HG03139 (cell line): ENCODE results near the gene GRAP2.

ENCODE experiments used
- ATAC-seq: cut with Tn5 transposase; IDR thresholded peaks from one replicate; pipeline ENCODE4 v1.9.1; 2021; ENCODE audit not compliant: unreplicated experiment

The GRAP2 gene

DNA sequence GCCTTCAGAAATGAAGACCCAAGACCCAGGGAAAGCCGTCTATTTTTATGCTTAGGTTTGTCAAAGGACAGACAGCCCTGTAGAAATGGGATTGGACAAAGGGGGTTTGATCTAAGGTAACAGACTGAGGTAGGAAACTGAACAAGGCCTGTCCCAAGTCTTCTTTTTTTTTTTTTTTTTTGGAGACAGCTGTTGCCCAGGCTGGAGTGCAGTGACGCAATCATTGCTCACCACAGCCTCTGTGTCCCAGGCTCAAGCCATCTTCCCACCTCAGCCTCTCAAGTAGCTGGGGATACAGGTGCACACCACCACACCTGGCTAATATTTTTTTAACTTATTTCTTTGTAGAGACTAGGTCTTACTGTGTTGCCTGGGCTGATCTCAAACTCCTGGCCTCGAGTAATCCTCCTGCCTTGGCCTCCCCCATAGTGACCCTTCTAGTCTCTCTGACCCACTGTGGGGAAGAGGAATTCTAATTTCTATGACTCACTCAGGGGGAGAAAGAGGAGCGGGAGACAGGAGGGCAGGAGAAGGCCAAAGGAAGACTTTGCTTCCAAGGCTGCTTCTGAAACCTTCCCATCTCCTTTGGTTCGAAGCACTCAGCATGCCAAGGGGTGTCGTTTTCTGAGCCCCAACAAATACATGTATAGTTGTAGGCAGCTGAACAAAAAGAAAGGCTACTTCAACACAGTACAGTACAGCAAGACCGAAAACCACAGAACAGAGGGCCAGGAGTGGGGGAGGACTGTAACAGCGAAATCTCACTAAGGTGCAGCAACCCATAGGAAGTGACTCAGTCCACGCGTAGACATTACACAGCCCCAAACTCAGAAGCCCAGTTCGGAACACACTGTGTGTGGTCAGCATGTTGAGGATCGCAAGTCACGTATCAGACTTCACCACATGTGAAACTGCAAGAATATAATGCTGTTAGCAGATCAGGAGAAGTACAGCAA lies 60.2 kb downstream of the GRAP2 start:
- peak; percentile 69 for ATAC-seq

GRCh38 chr22:39962071-39962470 lies 61.2 kb downstream of the GRAP2 start:
- ATAC-seq: no peak

- ATAC-seq: no peak
These were observed 64.9 kb downstream of the GRAP2 start for GRCh38 chr22:39965748-39966147.

- no peak for ATAC-seq
These were observed 65.6 kb downstream of the GRAP2 start for GRCh38 chr22:39966470-39966869.

DNA sequence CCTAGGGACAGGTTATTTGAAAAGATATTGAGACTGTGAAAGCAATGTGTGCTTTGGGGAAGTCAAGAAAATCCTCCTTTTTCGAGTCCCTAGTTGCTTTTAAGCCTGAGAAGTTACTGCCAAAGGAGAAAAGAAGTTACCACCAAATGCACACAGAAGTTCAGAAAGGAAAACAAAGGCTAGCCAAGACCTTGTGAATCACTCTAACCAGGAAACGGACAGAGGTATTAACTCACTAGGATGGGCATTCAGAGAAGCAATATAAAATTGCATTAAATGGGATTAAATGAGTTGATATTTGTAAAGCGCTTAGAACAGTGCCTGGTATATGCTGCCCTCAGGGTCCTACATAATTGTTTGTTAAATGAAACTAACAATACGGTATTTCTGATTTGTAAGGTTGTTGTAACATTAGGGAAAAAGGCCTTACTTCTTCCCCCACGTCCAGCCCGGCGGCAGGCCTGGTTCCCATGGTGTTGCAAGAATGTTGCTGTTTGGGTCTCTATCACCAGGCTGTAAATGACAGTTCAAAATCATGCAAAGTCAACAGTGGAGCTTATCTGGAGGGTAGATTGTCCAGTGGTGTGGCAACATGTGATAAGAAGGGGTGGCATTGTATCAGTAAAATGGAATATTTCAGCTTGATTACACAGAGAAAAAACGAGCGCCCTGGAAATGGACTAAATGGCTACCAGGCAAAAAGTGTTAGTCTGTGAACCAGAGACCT lies 66.4 kb downstream of the GRAP2 start:
- ATAC-seq: no peak

GRCh38 chr22:39967996-39968972 lies 67.4 kb downstream of the GRAP2 start:
- ATAC-seq: no peak

- no peak for ATAC-seq
These were observed 69.9 kb downstream of the GRAP2 start for GRCh38 chr22:39970742-39971141.

DNA sequence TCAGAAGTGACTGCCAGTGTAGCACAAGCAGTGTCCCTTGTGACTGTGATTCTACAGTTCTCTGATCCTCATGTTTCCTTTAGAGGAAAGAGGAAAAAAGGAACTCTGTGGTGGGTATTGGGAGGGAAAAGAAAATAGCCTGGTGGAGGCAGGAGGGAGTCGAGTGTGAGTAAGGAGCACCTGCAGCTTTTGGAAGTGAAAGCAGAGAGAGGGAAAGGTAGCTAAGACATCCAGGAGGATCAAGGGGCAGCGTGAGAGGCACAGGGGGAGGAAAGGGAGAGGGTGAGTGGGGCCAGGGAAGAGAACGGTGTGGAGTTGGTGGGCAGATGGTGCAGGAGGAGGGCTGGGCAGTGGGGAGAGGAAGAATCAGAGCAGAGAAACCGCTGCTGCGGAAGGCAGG lies 71.8 kb downstream of the GRAP2 start:
- no peak for ATAC-seq

DNA sequence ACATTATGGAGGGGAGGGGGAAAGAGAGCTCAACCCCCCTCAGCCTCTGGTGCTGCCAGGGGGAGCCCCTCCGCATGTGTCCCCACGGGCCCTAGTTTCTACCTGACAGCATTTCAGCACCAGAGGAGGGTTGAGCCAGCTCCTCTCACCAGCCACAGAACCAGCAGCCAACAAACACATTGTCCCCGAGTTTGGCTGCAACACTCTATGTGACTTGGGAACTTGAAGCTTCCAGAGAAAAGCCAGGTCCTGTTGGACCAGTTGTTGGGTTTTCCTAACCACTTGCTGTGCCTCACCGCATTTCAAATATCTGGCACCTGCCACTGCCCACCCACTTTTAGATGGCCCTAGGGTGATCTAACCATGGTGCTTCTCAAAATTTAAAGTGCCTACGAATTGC lies 72.8 kb downstream of the GRAP2 start:
- no peak for ATAC-seq

GRCh38 chr22:39974065-39974464 lies 73.2 kb downstream of the GRAP2 start:
- no peak for ATAC-seq

DNA sequence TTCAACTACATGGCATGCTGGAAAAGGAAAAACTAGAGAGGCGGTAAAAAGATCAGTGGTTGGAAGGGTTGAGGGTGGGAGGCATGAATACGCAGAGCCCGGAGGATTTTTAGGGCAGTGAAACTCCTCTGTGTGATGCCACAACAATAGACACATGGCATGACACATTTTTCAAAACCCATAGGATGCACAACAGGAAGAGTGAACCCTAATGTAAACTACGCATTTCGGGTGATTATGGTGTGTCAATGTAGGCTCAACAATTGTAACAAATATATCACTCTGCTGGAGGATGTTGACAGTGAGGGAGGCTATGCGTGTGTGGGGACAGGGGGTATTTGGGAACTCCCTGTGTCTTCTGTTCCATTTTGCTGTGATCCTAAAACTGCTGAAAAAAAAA lies 78.2 kb downstream of the GRAP2 start:
- ATAC-seq: no peak

DNA sequence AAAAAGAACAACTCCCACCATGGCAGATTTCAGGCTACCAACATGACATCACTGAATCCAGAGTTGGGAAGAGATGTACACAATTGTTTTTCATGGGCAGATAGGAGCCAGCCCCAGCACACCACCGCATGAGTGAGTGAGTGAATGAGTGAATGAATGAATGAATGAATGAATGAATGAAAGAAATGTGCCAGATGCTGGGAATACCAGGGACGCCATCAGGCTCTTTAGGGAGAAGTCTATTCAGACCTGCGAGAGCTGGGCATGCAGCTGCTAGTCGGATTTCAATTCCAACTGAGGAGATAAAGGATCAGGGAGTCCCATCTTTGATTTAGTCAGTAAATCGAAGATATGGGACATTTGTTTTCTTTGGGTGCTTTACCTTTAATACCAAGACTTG lies 78.6 kb downstream of the GRAP2 start:
- ATAC-seq: no peak

- ATAC-seq: no peak
These were observed 79.7 kb downstream of the GRAP2 start for GRCh38 chr22:39980596-39980995.

DNA sequence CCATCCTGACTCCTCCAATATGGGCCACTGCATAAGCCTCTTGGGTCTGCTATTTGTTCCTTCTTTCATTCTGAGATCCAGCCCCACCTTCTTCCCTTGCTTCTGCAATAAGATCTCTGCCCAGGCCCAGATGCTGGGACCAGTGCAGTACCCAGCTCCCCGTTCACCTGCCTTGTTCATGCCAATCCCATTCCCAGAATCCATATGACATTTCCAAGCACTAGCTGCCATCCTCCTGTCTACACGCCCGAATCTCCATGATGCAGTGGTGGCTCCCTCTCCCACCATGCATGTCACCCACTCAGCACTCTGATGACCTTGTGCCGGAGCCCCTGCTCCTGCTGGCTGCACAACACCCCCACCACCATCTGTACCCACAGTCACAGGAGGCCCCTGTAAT lies 82.5 kb downstream of the GRAP2 start:
- ATAC-seq: no peak

DNA sequence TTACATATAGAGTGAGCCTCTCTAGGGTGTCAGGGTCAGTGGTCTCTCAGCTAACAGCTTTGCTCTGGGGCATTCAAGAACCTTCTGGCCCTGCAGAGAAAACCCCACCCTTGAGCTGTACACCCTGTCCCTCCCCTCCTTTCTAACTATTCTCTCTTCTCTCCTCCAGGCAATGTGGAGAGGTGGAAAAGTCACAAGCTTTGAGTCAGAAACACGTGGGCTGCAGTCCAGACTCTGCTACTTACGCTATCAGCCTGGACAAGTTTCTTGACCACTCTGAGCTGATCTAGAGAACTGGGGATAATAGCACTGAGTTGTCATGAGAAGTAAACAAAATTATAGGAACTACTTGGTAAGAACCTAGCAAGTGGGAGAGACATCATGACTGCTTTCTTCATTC lies 83.1 kb downstream of the GRAP2 start:
- no peak for ATAC-seq

GRCh38 chr22:39984746-39985145 lies 83.9 kb downstream of the GRAP2 start:
- ATAC-seq: no peak

GRCh38 chr22:39985383-39986035 lies 84.6 kb downstream of the GRAP2 start:
- no peak for ATAC-seq

GRCh38 chr22:39988386-39989114 lies 87.7 kb downstream of the GRAP2 start:
- no peak for ATAC-seq

GRCh38 chr22:39989633-39990032 lies 88.7 kb downstream of the GRAP2 start:
- no peak for ATAC-seq

- ATAC-seq: no peak
These were observed 89.8 kb downstream of the GRAP2 start for GRCh38 chr22:39990686-39991085.
